Stimulated activated CD8-positive, alpha-beta memory T cell treated with anti-CD3 and anti-CD28 coated beads, Interleukin-4, amount 100 ng/mL, for 1 hour (primary cell): ENCODE data around the gene SLIT2.

Source experiments
- DNase-seq, 2 donors: peaks; one replicate each; pipeline ENCODE4 v3.0.0-alpha.2; 2020; ENCODE audit warnings: low read depth in 2 of 2, low spot score in 1 of 2

The SLIT2 gene

GRCh38 chr4:20265726-20266125, 14.0 kb downstream of the SLIT2 start:
- no peak for DNase-seq

- no peak for DNase-seq
These were observed 14.7 kb downstream of the SLIT2 start for GRCh38 chr4:20266215-20267082.

- no peak for DNase-seq
These were observed 16.3 kb downstream of the SLIT2 start for GRCh38 chr4:20268028-20268427.

- DNase-seq = no peak
These were observed 17.6 kb downstream of the SLIT2 start for GRCh38 chr4:20269320-20269719.

- DNase-seq = no peak
These were observed 20.2 kb downstream of the SLIT2 start for GRCh38 chr4:20271950-20272349.

GRCh38 chr4:20272411-20272872, 20.7 kb downstream of the SLIT2 start:
- DNase-seq = no peak

GRCh38 chr4:20273793-20274192, 22.1 kb downstream of the SLIT2 start:
- DNase-seq = no peak

- no peak for DNase-seq
These were observed 25.1 kb downstream of the SLIT2 start for GRCh38 chr4:20276848-20277247.

GRCh38 chr4:20278195-20278594, 26.5 kb downstream of the SLIT2 start:
- no peak for DNase-seq

GRCh38 chr4:20279381-20279780, 27.7 kb downstream of the SLIT2 start:
- DNase-seq = no peak

- DNase-seq = no peak
These were observed 29.7 kb downstream of the SLIT2 start for GRCh38 chr4:20281453-20281852.

- DNase-seq = no peak
These were observed 31.3 kb downstream of the SLIT2 start for GRCh38 chr4:20283039-20283438.

- no peak for DNase-seq
These were observed 33.3 kb downstream of the SLIT2 start for GRCh38 chr4:20284990-20285389.

GRCh38 chr4:20287246-20287645, 35.5 kb downstream of the SLIT2 start:
- DNase-seq = no peak

GRCh38 chr4:20288047-20288650, 36.4 kb downstream of the SLIT2 start:
- no peak for DNase-seq

GRCh38 chr4:20288846-20289512, 37.3 kb downstream of the SLIT2 start:
- DNase-seq = no peak

GRCh38 chr4:20289782-20290181, 38.1 kb downstream of the SLIT2 start:
- no peak for DNase-seq

GRCh38 chr4:20292739-20293138, 41.0 kb downstream of the SLIT2 start:
- DNase-seq = no peak

- no peak for DNase-seq
These were observed 45.6 kb downstream of the SLIT2 start for GRCh38 chr4:20297261-20297660.

GRCh38 chr4:20297783-20298182, 46.1 kb downstream of the SLIT2 start:
- DNase-seq = no peak

GRCh38 chr4:20298455-20298854, 46.8 kb downstream of the SLIT2 start:
- no peak for DNase-seq

GRCh38 chr4:20298986-20299385, 47.3 kb downstream of the SLIT2 start:
- DNase-seq = no peak
